ENCODE data around the gene RERE. TPM values are rescaled to one million over a fixed set of nuclear protein-coding genes. Genes with fewer than 3 reads are reported as not detected.

Gene RERE
- total RNA-seq, 3 donors from 2014 or later, result 99.5 to 204 (median 174) TPM

- ATAC-seq, result peak; percentile 36
- H3K36me3 ChIP-seq (ENCODE audit: low read depth), result no peaks in the 10 kb centered on the region
These were observed 321.0 kb downstream of the RERE start for GRCh38 chr1:8496473-8496872.

DNA sequence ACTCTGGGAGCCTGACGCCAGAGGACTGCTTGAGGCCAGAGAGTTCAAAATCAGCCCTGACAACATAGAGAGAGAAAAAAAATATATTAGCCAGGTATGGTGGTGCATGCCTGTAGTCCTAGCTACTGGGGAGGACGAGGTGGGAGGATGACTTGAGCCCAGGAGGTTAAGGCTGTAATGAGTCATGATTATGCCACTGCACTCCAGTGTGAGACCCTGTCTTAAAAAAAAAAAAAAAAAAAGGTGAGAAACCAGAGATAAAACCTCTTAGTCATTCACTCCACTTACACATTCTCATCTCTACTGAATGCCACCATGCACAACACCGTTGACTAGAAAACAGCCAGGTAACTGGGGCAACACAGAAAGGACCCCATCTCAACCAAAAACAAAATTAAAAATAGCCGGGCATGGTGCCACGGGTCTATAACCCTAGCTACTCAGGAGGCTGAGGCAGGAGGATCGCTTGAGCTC lies 321.5 kb downstream of the RERE start:
- DNase-seq (no peak), ATAC-seq (no peak)
- Histone ChIP-seq H3K36me3 (ENCODE audit: low read depth) (no peaks in the 10 kb centered on the region), H3K9me3 (no peaks in the 10 kb centered on the region), H3K4me3 (no peak overlapping the region), H3K4me1 (ENCODE audit: low read depth) (peaks cover 13% of the 10 kb centered on the region)
- no peak for TF ChIP-seq CTCF (IDR thresholded peaks at IDR 0.05)
- intact Hi-C loops (cut with DNase I, micrococcal nuclease), result no loop called here

More at GRCh38 chr1:8496473-8496872, 321.0 kb downstream of the RERE start:
- Histone ChIP-seq H3K9me3 (no peaks in the 10 kb centered on the region), H3K4me1 (ENCODE audit: low read depth) (peaks cover 13% of the 10 kb centered on the region), H3K4me3 (no peak overlapping the region)
- no peak for DNase-seq
- TF ChIP-seq CTCF (IDR thresholded peaks at IDR 0.05), result no peak
- intact Hi-C loops (cut with DNase I, micrococcal nuclease), result no loop called here

GRCh38 chr1:8494681-8495080 lies 322.8 kb downstream of the RERE start:
- H3K4me1 ChIP-seq (ENCODE audit: low read depth), result peaks cover 13% of the 10 kb centered on the region

GRCh38 chr1:8493916-8494540 lies 323.4 kb downstream of the RERE start:
- ATAC-seq, result no peak
- Histone ChIP-seq H3K4me3 (no peak overlapping the region), H3K36me3 (ENCODE audit: low read depth) (no peaks in the 10 kb centered on the region), H3K9me3 (no peaks in the 10 kb centered on the region), H3K4me1 (ENCODE audit: low read depth) (peaks cover 13% of the 10 kb centered on the region)
- DNase-seq, result no peak
- no peak for TF ChIP-seq CTCF (IDR thresholded peaks at IDR 0.05)
- intact Hi-C loops (cut with DNase I, micrococcal nuclease), result no loop called here

More at GRCh38 chr1:8494681-8495080, 322.8 kb downstream of the RERE start:
- ATAC-seq (no peak), DNase-seq (no peak)
- Histone ChIP-seq H3K4me3 (no peak overlapping the region), H3K36me3 (ENCODE audit: low read depth) (no peaks in the 10 kb centered on the region), H3K9me3 (no peaks in the 10 kb centered on the region)
- intact Hi-C loops (cut with DNase I, micrococcal nuclease), result no loop called here
- TF ChIP-seq CTCF (IDR thresholded peaks at IDR 0.05), result no peak

GRCh38 chr1:8487249-8487648 lies 330.2 kb downstream of the RERE start:
- H3K9me3 ChIP-seq, result no peaks in the 10 kb centered on the region
- H3K36me3 ChIP-seq (ENCODE audit: low read depth), result no peaks in the 10 kb centered on the region
- no peaks in the 10 kb centered on the region for H3K4me1 ChIP-seq (ENCODE audit: low read depth)
- no peak for DNase-seq
- H3K4me3 ChIP-seq, result no peak overlapping the region
- intact Hi-C loops (cut with DNase I, micrococcal nuclease), result no loop called here
- no peak for TF ChIP-seq CTCF (IDR thresholded peaks at IDR 0.05)
- no peak for ATAC-seq

Measured in mucosa of descending colon (tissue), 3 donors.